Psoas muscle (tissue), 8 donors: Measurements from ENCODE around the gene SYNRG. TPM values are rescaled to one million over a fixed set of nuclear protein-coding genes. Genes with fewer than 3 reads are reported as not detected.

Experiments used
- ATAC-seq, 4 donors: fragments of 200-7000 bp; cut with Tn5 transposase; one replicate each; pipeline ENCODE4 v1.9.1; 2020; ENCODE audit warnings: moderate library complexity in 3 of 4, mild to moderate bottlenecking in 2 of 4
- DNase-seq, 2 donors: peaks; one replicate each; pipeline ENCODE4 v3.0.0-alpha.2; 2020
- H3K27ac ChIP-seq: fragments of 200-600 bp; one replicate; pipeline ENCODE4 v1.8.0; 2022
- H3K27me3 ChIP-seq, 3 donors: fragments of 200-600 bp in 1 of 3; one replicate each; pipeline versions ENCODE4 v1.6.1 to v1.8.0; 2013 to 2022; ENCODE audit warnings: low read length in 2 of 3, mild to moderate bottlenecking in 2 of 3, moderate library complexity in 1 of 3; ENCODE audit not compliant: insufficient read depth in 3 of 3
- H3K36me3 ChIP-seq, 2 donors: fragments of 200-600 bp in 1 of 2; one replicate each; pipeline versions ENCODE4 v1.6.1 to v1.8.0; 2013 to 2022; ENCODE audit warnings: low read depth in 1 of 2, mild to moderate bottlenecking in 1 of 2, moderate library complexity in 1 of 2; ENCODE audit not compliant: insufficient read depth in 1 of 2
- H3K4me1 ChIP-seq: fragments of 200-600 bp; one replicate; pipeline ENCODE4 v1.8.0; 2022
- H3K4me3 ChIP-seq: fragments of 200-600 bp; one replicate; pipeline ENCODE4 v1.8.0; 2022; ENCODE audit warnings: mild to moderate bottlenecking
- H3K9me3 ChIP-seq: fragments of 200-600 bp; one replicate; pipeline ENCODE4 v1.8.0; 2022
- WGBS, 3 donors: extraction: QIAGEN DNeasy Blood & Tissue Kit; methylation state at CpG; one replicate each; pipeline versions ENCODE4 v1.1.6 to v1.1.7; 2013; 5-methylcytosine and 5-hydroxymethylcytosine counted together
- intact Hi-C, 2 donors: fragments of 100-400 bp; cut with DNase I; formaldehyde crosslinking; loops; one replicate each; pipeline versions ENCODE4 v1.11.0 to v1.14.2; 2022
- long read RNA-seq, 2 donors: library from polyadenylated mRNA; unstranded; transcript quantifications; one replicate each; pipeline ENCODE4 v2.0.0, GENCODE V29; 2021
- polyA plus RNA-seq, 3 donors: library from polyadenylated mRNA; stranded (reverse); fragments of 200-250 nt; gene quantifications; one replicate each; pipeline ENCODE4 v1.2.3, GENCODE V29; 2013
- total RNA-seq, 4 donors: library from RNA; stranded (reverse); fragmentation: NEBNext Ultra II Directional in 2 of 4; extraction: Animal tissue kit (Norgen Biotek cat#: 25700) in 2 of 4; gene quantifications; one replicate each; pipeline versions ENCODE4 v1.2.1 to v1.2.4, GENCODE V29; 2021 to 2023
- TF ChIP-seq, protein P1 (sequence below): fragments of 200-600 bp; IDR thresholded peaks from one replicate; pipeline ENCODE4 v1.8.0; 2022; ENCODE audit warnings: antibody characterized with exemption
- donor health status: healthy with polysubstance abuse.
- donor health status: DM: no; HTN: no; CAD: no; lungs with moderate emphysema.
- donor health status: Bipolar disorder and iron deficiency.
- donor health status: healthy.
- donor health status: DM: yes; HTN: yes; CAD: no.
- donor health status: DM: no; HTN: no; CAD: no.
- donor health status: DM: no; HTN: no; CAD: no.
- donor health status: DM: yes; HTN: yes; CAD: no.

SYNRG gene, protein sequence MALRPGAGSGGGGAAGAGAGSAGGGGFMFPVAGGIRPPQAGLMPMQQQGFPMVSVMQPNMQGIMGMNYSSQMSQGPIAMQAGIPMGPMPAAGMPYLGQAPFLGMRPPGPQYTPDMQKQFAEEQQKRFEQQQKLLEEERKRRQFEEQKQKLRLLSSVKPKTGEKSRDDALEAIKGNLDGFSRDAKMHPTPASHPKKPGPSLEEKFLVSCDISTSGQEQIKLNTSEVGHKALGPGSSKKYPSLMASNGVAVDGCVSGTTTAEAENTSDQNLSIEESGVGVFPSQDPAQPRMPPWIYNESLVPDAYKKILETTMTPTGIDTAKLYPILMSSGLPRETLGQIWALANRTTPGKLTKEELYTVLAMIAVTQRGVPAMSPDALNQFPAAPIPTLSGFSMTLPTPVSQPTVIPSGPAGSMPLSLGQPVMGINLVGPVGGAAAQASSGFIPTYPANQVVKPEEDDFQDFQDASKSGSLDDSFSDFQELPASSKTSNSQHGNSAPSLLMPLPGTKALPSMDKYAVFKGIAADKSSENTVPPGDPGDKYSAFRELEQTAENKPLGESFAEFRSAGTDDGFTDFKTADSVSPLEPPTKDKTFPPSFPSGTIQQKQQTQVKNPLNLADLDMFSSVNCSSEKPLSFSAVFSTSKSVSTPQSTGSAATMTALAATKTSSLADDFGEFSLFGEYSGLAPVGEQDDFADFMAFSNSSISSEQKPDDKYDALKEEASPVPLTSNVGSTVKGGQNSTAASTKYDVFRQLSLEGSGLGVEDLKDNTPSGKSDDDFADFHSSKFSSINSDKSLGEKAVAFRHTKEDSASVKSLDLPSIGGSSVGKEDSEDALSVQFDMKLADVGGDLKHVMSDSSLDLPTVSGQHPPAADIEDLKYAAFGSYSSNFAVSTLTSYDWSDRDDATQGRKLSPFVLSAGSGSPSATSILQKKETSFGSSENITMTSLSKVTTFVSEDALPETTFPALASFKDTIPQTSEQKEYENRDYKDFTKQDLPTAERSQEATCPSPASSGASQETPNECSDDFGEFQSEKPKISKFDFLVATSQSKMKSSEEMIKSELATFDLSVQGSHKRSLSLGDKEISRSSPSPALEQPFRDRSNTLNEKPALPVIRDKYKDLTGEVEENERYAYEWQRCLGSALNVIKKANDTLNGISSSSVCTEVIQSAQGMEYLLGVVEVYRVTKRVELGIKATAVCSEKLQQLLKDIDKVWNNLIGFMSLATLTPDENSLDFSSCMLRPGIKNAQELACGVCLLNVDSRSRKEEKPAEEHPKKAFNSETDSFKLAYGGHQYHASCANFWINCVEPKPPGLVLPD (N-terminal part only)
- total RNA-seq, result 10 to 100 TPM; 30.3 to 43.1 (median 36.6) TPM
- 10 to 100 TPM in 1 of 3 donors, 1 to 10 TPM in 2; 5.1 to 19.8 (median 5.2) TPM for polyA plus RNA-seq
- long read RNA-seq, donor 1, full-length matches to known transcripts, result 1 of 8 reads
- long read RNA-seq, donor 1, partial matches to known transcripts, result 3 of 8 reads
- long read RNA-seq, donor 1, other reads (novel, unspliced or antisense), result 4 of 8 reads
- long read RNA-seq, donor 2, full-length matches to known transcripts, result 1 of 22 reads
- long read RNA-seq, donor 2, partial matches to known transcripts, result 14 of 22 reads
- long read RNA-seq, donor 2, other reads (novel, unspliced or antisense), result 7 of 22 reads

DNA sequence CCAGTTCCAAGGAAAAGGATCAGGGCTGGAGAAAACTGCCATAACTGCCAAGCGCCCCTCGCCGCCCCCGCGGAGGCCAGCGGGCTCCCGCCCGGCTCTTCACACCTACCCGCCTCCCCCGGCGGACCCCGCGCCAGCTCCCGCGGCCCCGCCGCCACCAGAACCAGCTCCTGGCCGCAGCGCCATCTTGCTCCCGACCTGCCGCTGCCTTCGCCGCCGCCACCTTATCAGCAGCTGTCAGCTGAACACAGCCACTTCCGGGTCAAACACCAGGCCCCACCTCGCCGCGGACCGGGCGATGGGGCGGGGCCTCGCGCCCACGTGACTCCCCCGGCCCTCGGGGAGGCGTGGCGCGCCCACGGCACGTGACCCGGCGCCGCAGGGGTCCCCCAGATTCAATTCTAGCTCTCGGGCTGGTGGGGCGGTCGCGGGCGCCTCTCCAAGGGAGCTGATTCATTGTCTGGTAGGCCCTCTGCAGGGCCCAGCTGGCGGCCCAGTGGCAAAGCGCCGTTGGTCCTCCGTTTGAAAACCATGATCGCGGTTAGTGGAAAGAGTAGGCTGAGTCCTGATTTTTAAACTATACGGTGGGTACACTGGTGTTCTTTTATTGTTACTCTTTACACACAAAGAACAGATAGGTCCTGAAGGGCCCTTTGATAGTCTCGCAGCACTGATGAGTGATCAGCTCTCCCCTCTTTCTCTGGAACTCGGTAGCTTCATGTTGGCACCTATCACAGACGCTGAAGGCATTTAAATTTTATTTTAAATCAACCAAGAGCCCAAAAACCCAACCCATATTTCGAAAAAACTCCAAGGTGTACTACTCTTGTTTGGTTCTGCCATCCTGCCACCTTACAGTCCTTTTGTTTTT is at the start of gene SYNRG:
SYNRG (minus strand) TSS at position 249 of the 871 bp plus-strand sequence; CDS start at position 186, 63 bp downstream.
- TF ChIP-seq, protein P1, sequence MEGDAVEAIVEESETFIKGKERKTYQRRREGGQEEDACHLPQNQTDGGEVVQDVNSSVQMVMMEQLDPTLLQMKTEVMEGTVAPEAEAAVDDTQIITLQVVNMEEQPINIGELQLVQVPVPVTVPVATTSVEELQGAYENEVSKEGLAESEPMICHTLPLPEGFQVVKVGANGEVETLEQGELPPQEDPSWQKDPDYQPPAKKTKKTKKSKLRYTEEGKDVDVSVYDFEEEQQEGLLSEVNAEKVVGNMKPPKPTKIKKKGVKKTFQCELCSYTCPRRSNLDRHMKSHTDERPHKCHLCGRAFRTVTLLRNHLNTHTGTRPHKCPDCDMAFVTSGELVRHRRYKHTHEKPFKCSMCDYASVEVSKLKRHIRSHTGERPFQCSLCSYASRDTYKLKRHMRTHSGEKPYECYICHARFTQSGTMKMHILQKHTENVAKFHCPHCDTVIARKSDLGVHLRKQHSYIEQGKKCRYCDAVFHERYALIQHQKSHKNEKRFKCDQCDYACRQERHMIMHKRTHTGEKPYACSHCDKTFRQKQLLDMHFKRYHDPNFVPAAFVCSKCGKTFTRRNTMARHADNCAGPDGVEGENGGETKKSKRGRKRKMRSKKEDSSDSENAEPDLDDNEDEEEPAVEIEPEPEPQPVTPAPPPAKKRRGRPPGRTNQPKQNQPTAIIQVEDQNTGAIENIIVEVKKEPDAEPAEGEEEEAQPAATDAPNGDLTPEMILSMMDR, result peak; percentile 22
- Histone ChIP-seq H3K4me1 (peaks cover 22% of the 10 kb centered on the region), H3K27me3 (no peaks in the 10 kb centered on the region), H3K27ac (peak within 1 kb of the TSS; percentile 96), H3K9me3 (no peaks in the 10 kb centered on the region), H3K4me3 (peak within 1 kb of the TSS; percentile 97), H3K36me3 (peaks cover 2 to 24% of the 10 kb centered on the region in 2 donors)
- DNase-seq (peak; percentile 97), ATAC-seq (peak; percentile 99 to 100 (median 99))
- WGBS, 3 donors, result 2% methylated on average over 49 to 60 of the region's 60 CpGs
- intact Hi-C loops, result no loop called here

DNA sequence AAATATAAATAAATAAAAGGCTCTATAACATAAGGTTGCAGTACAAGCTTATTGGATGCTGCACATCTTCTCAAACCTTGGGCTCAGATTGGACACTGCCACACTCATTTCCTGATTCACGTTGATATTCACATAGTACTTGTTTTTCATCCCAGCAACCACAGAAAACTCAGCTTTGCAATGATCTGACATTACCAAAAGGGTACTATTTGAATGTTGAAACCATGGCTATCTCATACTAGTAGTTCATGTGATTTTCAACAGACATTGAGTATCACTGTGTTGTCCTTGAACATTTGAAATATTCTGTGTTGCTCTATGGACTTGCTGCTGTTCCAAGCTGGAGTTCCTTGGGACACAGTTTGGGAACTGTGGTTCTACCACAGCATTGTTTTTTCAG is 48.0 kb upstream of the SYNRG start:
- Histone ChIP-seq H3K4me1 (no peaks in the 10 kb centered on the region), H3K36me3 (no peaks in the 10 kb centered on the region), H3K4me3 (no peak overlapping the region), H3K27ac (no peak overlapping the region), H3K27me3 (no peaks in the 10 kb centered on the region), H3K9me3 (no peaks in the 10 kb centered on the region)
- 66 to 75% (median 66%) methylated on average over 1 of the region's 1 CpG for WGBS, 3 donors
- TF ChIP-seq, protein P1, result no peak
- intact Hi-C loops, result no loop called here
- ATAC-seq, result no peak
- no peak for DNase-seq

DNA sequence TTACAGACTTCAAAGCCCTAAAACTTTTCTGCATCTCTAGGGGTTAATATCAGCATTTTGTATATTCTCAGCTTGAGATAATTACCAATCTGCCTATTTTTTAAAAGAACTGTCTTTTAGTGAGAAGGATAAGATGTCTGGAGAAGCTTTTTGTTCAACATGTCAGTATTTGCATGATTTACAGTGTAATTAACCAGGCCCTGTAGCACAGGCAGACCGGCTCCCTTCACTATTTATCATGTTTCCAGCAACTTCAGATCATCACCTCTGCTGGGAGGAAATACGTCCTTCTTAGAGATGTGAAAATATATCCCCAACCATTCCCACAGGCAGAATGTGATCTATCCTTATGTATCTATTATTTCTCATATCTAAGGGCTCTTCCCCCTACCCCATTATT is 42.6 kb upstream of the SYNRG start:
- intact Hi-C loops, result no loop called here
- ATAC-seq, result no peak
- TF ChIP-seq, protein P1, result no peak
- DNase-seq, result no peak
- Histone ChIP-seq H3K36me3 (no peaks in the 10 kb centered on the region), H3K4me3 (no peak overlapping the region), H3K27me3 (peaks cover 2 to 37% (median 5%) of the 10 kb centered on the region in 3 donors), H3K4me1 (peaks cover 2% of the 10 kb centered on the region), H3K9me3 (no peaks in the 10 kb centered on the region), H3K27ac (no peak overlapping the region)
- WGBS, 3 donors, result 49 to 61% (median 56%) methylated on average over 2 of the region's 2 CpGs
